Bone marrow (tissue), 2 donors: ENCODE data around the gene TPM1.

Source experiments
- DNase-seq, 2 donors: peaks; one replicate each; lab custom pipeline; 2025; lab: John Stamatoyannopoulos, UW

TPM1 gene

GRCh38 chr15:63057468-63058345 lies 15.2 kb downstream of the TPM1 start:
- DNase-seq, result no peak

- DNase-seq, result no peak
Measured at GRCh38 chr15:63059075-63059474, 16.5 kb downstream of the TPM1 start.

GRCh38 chr15:63059573-63060216 lies 17.1 kb downstream of the TPM1 start:
- no peak for DNase-seq

- DNase-seq, result no peak
Measured at GRCh38 chr15:63060699-63061098, 18.2 kb downstream of the TPM1 start.

- no peak for DNase-seq
Measured at GRCh38 chr15:63061975-63062374, 19.4 kb downstream of the TPM1 start.

- DNase-seq, result no peak
Measured at GRCh38 chr15:63063164-63063756, 20.7 kb downstream of the TPM1 start.

GRCh38 chr15:63063877-63064409 lies 21.4 kb downstream of the TPM1 start:
- no peak for DNase-seq

- no peak for DNase-seq
Measured at GRCh38 chr15:63065262-63066221, 23.0 kb downstream of the TPM1 start.

GRCh38 chr15:63066272-63066671 lies 23.7 kb downstream of the TPM1 start:
- DNase-seq, result no peak

GRCh38 chr15:63067306-63067705 lies 24.8 kb downstream of the TPM1 start:
- DNase-seq, result no peak

- no peak for DNase-seq
Measured at GRCh38 chr15:63067976-63068743, 25.6 kb downstream of the TPM1 start.

GRCh38 chr15:63069616-63070090 lies 27.1 kb downstream of the TPM1 start:
- DNase-seq, result no peak

- DNase-seq, result no peak
Measured at GRCh38 chr15:63070681-63071129, 28.2 kb downstream of the TPM1 start.

GRCh38 chr15:63071288-63071909 lies 28.9 kb downstream of the TPM1 start:
- no peak for DNase-seq

- no peak for DNase-seq
Measured at GRCh38 chr15:63072023-63072650, 29.6 kb downstream of the TPM1 start.

GRCh38 chr15:63072809-63073277 lies 30.3 kb downstream of the TPM1 start:
- no peak for DNase-seq

- DNase-seq, result no peak
Measured at GRCh38 chr15:63073497-63074172, 31.1 kb downstream of the TPM1 start.

GRCh38 chr15:63075015-63075983 lies 32.8 kb downstream of the TPM1 start:
- DNase-seq, result no peak
